GM21825 (cell line): ENCODE data around the gene TBX6.

Experiments used
- ATAC-seq: cut with Tn5 transposase; IDR thresholded peaks from one replicate; pipeline ENCODE4 v1.9.1; 2021; ENCODE audit warnings: mild to moderate bottlenecking, moderate library complexity; ENCODE audit not compliant: unreplicated experiment

TBX6 gene

GRCh38 chr16:30114411-30114810, 22.7 kb upstream of the TBX6 start:
- ATAC-seq = no peak

- no peak for ATAC-seq
These were observed 22.1 kb upstream of the TBX6 start for GRCh38 chr16:30113711-30114333.

DNA sequence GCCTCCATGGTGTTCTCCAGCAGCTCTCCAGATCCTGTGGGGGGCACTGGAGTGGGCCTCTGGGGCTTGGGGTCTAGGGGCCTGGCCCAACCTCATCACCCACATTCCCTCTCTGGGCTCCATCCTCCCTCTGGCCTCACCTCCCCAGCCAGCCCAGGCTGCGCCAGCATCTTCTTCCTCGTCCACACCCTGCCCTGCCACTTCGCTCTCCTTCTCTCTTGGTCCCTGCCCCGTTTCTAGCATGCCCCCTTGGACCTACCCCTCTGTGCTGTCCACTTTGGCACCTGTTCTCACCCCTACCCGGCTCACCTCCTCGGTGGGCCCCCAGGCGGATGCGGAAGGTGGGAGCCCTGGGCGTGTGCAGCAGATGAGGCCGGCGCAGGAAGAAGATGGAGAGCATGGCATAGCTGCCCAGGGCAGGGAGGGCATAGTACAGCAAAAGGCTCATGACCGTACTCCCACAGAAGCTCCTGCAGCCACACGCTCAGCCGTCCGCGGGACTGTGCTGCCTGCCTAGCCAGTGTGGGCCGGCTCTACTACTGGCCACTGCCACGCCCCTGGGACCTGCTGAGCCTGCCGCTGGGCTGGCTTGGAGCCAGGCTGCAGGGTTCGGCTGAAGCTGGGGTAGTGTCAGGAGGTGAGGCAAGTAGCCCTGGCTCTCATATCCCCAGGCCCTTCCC, 21.4 kb upstream of the TBX6 start, which contains the start of gene GDPD3:
Gene GDPD3, minus strand, starts transcription at position 507 of the 680 bp plus-strand sequence. Its CDS starts 59 bp downstream, at position 448.
- no peak for ATAC-seq

DNA sequence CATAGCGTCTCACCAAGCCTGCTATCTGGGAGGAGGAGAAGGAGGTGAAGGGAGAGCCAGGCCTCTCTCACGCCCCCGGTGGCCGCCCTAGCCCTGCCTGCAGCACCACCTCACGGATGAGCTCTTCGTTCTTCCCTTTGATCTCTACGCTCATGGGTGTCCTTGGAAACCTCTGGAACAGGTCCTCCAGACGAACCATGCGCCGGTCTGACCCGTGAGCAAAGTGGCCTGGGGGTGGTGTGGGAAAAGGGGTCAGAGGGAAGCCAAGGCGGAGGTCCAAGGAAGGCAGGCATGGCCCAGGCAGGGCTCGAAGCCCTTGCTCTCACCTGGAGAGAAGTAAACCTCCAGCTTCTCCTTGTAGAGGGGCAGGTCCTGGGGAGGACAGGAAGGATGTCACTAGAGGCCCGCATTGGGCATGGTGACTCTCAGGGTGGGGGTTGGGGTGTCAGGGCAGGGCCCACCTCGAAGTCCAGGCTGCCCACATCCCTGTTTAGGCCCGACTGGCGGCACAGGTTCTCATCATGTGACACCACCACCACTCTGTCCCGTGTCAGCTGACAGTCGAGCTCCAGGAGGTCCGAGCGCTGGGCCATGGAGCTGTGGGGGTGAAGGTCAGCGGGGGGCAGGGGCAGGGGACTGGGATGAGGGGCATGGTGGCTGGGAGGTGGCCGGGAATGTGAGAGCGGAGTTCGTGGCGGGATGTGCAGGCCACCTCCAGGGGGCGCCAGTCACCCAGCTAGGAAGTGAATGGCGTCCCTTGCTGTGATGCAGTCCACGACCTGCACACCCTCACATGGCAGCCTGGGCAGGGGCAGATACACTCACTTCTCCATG, 20.7 kb upstream of the TBX6 start:
- no peak for ATAC-seq

DNA sequence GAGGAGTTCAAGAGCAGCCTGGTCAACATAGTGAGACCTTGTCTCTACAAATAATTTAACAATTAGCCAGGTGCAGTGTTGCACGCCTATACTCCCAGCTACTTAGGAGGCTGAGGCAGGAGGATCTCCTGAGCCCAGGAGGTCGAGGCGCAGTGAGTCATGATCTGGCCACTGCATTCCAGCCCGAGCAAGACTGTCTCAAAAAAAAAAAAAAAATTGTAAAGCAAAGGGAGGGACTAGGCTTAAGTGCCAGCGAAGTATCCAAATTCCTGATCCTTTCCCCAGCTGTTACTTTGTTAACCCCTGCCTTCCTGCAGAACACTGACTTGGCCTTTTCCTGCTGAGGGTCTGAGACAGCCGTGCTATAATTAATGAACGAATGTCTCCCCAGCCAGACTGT, 18.9 kb upstream of the TBX6 start:
- no peak for ATAC-seq

- no peak for ATAC-seq
These were observed 16.5 kb upstream of the TBX6 start for GRCh38 chr16:30108059-30108850.

DNA sequence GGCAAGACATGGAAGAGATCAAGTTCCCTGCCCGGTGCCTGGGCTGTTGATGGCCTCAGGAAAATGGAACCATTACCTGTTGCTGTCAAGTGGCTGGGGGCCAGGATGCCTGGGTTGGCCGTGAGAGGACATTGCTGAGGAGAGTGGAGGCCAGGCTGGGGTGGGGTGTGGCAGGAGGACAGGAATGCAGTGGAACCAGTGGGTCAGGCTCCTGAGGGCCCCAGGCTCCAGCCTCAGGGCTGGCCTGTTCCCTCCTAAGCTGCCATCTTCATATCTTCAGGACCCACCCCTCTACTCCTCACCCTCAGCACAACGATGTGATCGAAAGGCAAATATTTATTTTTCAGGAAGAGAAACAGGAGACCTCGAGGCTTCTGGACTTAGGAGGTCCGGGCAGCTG, 12.8 kb upstream of the TBX6 start:
- ATAC-seq = no peak

DNA sequence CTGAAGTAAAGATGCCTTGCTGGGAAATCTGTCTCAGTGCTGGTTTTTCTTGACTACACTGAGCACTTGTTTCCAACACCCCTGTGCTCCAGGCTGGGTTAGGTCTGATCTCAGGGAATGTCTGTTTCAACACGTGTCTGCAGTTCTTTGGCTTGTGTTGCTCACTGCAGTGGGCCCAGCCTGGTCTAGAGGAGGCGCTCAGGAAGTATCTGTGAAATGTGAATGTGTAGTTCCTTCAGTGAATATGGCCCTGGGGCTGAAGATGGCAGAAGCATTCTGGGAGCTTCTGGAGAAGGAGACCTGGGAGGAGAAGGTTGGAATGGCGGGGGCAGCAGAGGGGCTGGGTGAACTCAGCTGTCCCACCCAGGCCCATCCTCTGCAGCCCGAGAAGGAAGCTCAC, 12.4 kb upstream of the TBX6 start:
- ATAC-seq = no peak

GRCh38 chr16:30096862-30097563, 5.3 kb upstream of the TBX6 start:
- no peak for ATAC-seq

DNA sequence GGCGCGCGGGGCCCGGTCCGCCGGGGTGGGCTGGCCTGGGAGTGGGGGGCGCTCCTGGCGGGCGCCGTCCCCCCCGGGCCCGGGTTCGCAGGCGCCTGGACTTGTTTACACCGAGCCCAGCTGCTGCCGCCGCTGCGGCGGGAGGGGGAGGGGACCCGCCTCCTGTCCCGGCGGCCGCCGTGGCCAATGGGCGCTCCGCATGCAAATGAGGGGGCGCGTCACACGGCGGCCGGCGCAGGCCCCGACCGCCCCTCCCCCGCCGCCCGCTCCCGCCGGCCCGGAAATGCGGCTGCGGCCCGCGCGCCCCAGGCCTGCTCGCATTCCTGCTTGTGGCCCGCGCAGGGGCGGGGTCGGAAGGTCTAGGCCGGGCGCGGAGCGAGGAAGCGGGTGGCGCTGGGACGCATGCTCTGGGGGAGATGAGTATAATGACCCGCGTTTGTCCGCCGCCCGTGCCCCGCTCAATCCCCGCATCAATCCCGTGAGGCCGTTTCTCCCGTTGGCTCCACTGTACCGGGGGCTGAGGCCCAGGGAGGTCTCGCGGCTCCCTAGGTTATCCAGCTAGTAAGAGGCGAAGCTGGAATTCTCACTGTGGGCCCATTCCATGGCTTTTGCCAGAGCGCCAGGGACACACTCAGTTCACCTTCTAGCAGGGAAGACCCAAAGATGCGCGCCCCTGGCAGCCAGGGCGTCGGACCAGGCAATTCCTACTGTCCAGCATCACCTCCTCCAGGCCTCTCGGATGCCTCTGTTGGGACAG, 4.6 kb upstream of the TBX6 start, which contains the start of gene YPEL3:
Gene YPEL3, minus strand, starts transcription at position 109 of the 757 bp plus-strand sequence. CDS start 731 bp downstream, outside the sequence.
- no peak for ATAC-seq

- ATAC-seq = no peak
These were observed 3.7 kb upstream of the TBX6 start for GRCh38 chr16:30095166-30096078.

- no peak for ATAC-seq
These were observed 2.9 kb upstream of the TBX6 start for GRCh38 chr16:30094541-30095165.

GRCh38 chr16:30092373-30093010, 768 bp upstream of the TBX6 start:
- peak; percentile 43 for ATAC-seq

GRCh38 chr16:30090610-30091331, 953 bp downstream of the TBX6 start:
- no peak for ATAC-seq

DNA sequence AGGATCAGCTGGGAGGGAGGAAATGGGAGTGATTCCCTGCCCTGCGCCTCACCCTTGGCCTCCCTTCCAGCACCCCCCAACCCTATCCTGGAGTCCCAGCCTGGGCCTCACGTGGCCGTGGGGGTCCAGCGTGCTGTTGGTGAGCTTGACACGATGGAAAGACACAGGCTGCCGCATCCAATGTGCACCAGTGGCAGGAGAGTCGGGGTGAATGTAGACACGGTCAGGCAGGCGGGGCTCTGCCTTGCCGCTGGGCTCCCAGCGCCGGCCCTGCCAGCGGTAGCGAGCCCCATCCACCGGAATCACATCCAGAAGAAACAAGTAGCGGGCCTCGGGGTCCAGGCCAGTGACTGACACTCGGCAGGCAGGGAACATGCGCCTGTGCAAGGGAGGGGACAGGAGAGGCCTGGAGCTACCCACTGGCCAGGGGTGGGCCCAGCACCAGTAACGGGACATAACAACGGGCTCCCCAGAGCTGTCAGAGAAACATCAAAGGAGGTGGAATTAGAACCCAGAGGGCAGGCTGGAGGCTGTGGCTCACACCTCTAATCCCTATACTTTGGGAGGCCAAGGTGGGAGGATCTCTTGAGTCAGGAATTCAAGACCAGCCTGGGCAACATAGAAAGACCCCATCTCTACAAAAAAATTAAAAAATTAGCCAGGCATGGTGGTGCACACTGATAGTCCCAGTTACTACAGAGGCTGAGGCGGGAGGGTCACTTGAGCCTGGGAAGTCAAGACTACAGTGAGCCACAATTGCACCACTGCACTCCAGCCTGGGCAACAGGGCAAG, 2.7 kb downstream of the TBX6 start:
- ATAC-seq = no peak

- ATAC-seq = no peak
These were observed 3.4 kb downstream of the TBX6 start for GRCh38 chr16:30088237-30088831.
